ENCODE data around the gene RALY. TPM values are rescaled to one million over a fixed set of nuclear protein-coding genes. Genes with fewer than 3 reads are reported as not detected.
A peak's percentile ranks its signal among the peaks of the same experiment; 100 is the strongest.
"Not testable (repeated sequence)": the region's sequence is repeated elsewhere in the genome, so short reads cannot be mapped to it uniquely, and the experiment has no call there.

Gene RALY
- total RNA-seq, 1 experiment from 2014 or later = 121 TPM

DNA sequence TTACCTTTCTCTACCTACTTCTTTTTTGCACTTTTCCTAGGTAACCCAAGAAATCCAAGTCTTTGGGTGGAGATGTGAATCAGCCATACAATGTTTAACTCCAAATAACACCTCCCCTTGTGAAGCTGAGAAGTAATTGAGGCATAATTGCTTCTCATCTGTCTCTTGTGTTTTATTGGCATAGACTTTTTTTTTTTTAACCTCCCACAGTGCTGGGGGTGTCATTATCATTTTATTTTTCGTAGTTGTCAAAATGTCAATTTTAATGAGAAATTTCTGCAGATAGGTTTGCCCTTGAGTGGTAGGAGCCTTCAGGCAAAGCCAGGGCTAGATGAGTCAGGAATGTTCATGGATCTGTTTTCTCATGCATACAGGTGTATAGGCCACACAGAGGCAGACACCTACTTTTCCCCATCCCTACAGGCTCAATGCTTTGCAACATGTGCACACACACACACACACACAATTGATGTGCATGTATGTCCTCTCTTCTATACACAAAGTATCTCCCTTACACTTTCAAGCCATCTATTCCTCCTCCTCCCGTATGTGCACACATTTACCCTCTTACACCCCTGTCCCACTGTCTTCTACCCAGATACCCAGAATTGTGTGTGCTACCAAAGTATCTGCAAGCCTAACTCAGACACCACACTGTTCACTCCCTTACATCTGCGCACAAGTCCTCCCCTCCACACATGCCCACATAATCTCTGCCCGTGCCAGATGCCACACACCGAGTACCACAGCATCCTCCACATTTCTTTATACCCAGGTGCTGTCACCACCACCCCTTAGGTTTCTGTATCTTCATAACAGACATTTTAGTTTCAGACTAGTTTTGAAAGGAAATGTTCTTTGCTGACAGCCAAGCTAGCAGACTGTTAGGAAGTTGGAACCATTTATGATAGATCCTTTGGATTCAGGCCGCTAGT is 22.0 kb downstream of the RALY start:
- no peak for DNase-seq (ENCODE audit: low read depth)

GRCh38 chr20:34016736-34017135 is 23.0 kb downstream of the RALY start:
- no peak for DNase-seq (ENCODE audit: low read depth)

GRCh38 chr20:34017610-34018009 is 23.9 kb downstream of the RALY start:
- peak; percentile 87 for DNase-seq (ENCODE audit: low read depth)

DNA sequence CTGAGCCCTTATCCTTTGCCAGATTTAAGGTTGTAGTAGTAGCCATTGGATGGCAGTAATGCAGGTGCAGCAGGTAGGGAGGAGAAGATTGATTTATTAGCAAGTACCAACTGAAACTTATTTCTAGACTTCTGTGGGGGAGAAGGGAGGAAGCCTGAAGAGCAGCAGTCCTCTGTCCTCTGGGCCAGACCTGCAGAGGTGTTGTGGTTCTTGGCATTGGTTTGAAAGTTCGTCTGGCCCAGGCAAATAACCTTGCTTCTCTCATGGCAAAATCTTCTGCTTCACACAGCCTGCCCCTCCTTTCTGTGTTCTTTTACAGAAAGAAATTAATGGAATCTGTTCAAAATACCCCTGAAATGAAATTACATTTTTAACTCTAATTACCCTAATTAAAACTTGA is 24.5 kb downstream of the RALY start:
- no peak for DNase-seq (ENCODE audit: low read depth)

DNA sequence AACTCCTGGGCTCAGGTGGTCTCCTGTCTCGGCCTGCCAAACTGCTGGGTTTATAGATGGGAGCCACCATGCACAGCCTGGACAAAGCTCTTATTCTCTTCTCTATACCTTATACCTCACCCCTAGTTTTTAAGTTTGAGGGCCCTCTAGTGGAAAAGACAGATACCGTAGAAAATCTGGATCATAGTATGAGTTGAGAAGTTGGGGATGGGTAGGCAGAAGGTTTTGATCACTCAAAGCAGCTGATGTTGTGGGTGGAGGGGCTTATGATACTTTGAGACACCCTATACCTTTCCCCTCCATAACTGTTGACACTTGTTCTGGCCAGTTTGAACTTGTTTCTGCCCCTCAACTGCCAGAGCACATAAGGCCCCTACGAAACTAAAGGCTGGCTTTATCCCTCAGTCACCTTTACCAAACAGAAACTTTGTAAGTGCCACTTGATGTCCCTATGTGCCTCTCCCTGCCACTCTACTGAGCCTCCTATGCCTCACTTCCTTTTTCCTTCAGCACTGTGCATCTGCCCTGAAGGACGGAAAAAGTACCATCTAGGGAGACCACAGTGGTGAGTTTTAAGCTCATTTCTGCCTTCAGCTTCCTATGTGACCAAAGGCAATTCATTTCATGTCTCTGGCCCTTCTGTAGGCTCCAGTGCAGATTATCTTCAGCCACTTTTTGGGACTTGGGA is 28.6 kb downstream of the RALY start:
- no peak for DNase-seq (ENCODE audit: low read depth)

DNA sequence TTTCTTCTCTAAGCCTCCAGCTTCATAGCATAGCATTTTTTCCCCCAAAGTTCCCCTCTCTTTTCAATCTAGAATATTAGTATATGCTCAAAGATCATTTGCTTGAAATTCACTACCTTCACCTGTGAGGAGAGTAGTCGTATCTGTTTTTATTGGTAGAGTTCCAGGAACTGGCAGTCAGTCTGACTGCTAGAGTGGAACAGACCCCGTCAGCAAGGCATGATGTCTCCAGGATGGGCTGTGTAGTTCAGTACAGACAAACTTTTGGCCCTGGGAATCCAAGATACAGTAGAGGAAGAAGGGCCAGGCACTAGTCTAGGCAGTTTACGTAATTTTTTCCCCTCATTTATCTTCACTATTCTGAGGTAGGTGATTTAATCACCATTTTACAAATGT is 29.1 kb downstream of the RALY start:
- no peak for DNase-seq (ENCODE audit: low read depth)

- DNase-seq (ENCODE audit: low read depth) = peak; percentile 69
These were observed 30.4 kb downstream of the RALY start for GRCh38 chr20:34023937-34024722.

GRCh38 chr20:34024723-34025351 is 31.1 kb downstream of the RALY start:
- DNase-seq (ENCODE audit: low read depth) = no peak

- DNase-seq (ENCODE audit: low read depth) = not testable (repeated sequence)
These were observed 34.3 kb downstream of the RALY start for GRCh38 chr20:34028013-34028412.

DNA sequence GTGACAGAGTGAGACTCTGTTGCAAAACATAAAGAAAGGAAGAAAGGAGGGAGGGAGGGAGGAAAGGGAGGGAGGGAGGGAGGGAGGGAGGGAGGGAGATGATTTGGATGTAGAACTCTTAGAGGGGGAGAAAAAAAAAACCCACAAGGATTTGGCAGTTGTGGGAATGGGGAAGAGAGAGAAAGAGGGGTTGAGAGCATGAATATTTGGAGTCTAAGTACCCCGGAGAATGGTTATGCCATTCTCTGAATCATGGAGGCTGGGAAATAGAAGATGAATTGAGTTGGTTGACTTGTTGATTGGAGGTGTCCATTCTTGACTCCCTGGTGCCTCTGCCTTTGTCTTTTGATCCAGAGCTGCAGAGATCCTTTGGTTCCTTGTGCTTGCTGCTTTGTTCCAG is 35.7 kb downstream of the RALY start:
- no peak for DNase-seq (ENCODE audit: low read depth)

GRCh38 chr20:34030456-34030855 is 36.7 kb downstream of the RALY start:
- no peak for DNase-seq (ENCODE audit: low read depth)

GRCh38 chr20:34033903-34034302 is 40.2 kb downstream of the RALY start:
- no peak for DNase-seq (ENCODE audit: low read depth)

GRCh38 chr20:34037121-34037520 is 43.4 kb downstream of the RALY start:
- peak; percentile 27 for DNase-seq (ENCODE audit: low read depth)

DNA sequence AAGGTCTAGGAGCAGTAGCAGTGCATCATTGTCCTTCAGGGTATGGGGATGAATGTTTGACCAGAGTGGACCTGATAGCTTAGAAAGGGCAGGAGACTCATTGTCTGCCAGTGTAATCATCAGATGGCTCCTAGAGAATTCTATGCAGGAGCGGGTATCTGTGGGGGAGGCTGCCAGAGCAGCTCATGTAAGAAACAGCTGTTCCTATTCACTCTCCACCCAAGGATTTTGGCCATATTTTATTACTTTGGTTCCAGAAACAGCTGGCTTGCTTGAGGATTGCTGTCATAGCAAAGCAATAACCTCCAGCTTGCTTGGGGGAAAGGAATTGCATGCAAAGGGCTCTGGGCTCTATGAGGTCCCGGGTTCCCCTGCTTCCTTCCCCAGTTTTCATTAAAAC is 44.1 kb downstream of the RALY start:
- peak; percentile 93 for DNase-seq (ENCODE audit: low read depth)

DNA sequence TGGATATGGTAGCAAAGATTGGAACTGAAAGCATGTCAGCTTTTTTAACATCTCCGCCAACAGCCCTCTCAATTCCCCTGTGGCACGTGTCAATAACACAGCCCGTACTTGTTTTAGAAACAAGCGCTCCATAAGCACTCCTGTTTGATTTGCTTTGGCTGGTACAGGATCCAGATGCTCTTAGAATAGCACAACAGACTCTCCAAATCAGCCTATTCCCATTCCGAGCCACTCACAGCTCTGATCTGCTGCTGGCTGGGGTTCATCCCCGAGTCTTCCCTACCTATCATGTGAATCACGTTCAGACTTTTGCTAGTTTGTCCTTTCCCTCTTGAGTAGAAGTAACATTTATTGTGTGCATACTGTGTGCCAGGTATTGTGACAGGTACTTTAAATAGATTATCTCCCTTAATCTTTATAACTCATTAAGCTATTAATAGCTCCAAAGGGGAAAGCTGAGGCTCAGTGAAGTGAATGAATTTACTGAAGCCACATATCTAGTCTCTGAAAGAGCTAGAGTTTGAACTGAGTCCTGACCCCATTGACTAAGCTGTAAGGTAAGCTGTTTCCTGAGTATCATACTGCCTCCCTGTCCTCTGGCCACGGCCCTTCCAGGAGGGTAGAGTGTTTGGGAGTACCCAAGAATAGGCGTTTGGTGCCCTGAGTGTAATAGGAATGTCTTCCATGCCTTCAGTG is 46.7 kb downstream of the RALY start:
- DNase-seq (ENCODE audit: low read depth) = no peak

DNA sequence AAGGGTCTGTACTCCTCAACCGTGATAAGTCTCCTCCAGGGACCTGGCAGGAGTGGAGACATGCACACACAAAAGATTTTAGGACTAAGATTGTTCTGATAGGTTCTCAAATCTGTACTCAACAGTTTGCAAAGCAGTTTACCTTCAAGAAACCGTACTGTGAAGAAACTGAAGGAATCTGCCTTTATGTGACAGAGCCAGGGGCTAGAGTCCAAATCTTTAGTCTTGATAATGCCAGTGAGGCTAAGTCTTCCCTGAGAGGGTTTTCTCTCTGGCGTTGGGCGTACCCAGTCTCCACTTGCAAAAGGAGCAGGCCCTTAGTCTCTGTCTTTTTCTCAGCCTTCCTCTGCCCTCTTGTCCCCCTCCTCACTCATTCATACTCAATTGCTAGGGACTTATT is 47.5 kb downstream of the RALY start:
- no peak for DNase-seq (ENCODE audit: low read depth)

GRCh38 chr20:34042262-34042661 is 48.6 kb downstream of the RALY start:
- DNase-seq (ENCODE audit: low read depth) = no peak

DNA sequence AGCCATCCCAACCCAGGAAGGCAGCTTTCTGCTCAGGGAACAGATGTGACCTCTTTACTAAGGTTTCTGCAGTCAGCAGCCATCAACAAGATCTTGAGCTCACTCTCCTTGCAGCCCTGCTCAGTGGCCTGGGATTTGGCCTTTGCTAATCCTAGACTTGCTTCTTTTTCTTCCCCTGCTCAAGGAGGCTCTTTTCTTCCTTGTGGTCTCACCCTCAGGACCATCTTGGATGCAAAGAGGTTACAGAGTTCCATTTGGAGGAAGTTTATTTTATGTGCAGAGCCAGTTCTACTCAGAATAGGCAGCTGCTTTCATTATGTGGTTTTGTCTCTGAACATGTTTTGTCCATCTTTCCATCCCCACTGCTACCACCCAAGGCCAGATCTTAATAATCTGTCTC is 49.3 kb downstream of the RALY start:
- no peak for DNase-seq (ENCODE audit: low read depth)

DNA sequence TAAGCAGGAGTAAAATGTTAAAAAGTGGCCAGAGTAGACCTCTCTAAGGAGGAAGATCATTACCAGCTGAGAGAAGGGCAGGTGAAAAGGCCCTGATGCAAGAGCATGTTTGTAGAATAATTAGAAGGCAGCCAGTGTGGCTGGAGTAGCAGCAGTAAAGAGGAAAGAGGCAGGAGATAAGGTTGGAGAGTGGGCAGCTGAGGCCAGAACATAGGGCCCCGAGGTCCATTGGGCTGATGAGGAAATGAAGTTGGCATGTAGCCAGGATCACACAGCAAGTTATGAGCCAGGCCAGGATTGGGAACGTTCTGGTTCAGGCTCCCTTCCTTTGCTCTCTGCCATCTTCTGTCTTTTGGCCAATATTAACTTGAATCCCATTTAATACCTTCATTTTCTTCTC is 51.6 kb downstream of the RALY start:
- no peak for DNase-seq (ENCODE audit: low read depth)

GRCh38 chr20:34045930-34046725 is 52.4 kb downstream of the RALY start:
- no peak for DNase-seq (ENCODE audit: low read depth)

Measured in LHCN-M2 (cell line).